K562 (cell line): ENCODE results near the gene BCAR3. TPM values are rescaled to one million over a fixed set of nuclear protein-coding genes. Genes with fewer than 3 reads are reported as not detected.

Source experiments
- ATAC-seq: fragments of 200-7000 bp; cut with Tn5 transposase; 3 replicates; pipeline ENCODE4 v1.9.1; 2020; ENCODE audit warnings: moderate library complexity
- BruUV-seq: library from RNA; stranded (reverse); fragments of 400-500 nt; replicated peaks from 2 replicates; lab custom pipeline; 2021; lab: Mats Ljungman, UMichigan
- CTCF ChIA-PET: fragments of 300-600 bp; formaldehyde crosslinking; extraction: SDS; loops from one replicate; lab custom pipeline; 2021; ENCODE audit warnings: low intra/inter-chr PET ratio; lab: Yijun Ruan, JAX
- POLR2A ChIA-PET: fragments of 300-600, 350-650 bp; sonication (Branson Sonifier 250); formaldehyde crosslinking; extraction: SDS; loops from one replicate; lab custom pipeline; 2021; ENCODE audit warnings: antibody characterized with exemption, inconsistent platforms; lab: Yijun Ruan, JAX
- DNase-seq, 4 experiments: peaks; one replicate each; pipeline versions ENCODE4 v3.0.0 to v3.0.0-alpha.2; 2011 to 2018; ENCODE audit warnings: low spot score in 3 of 4, mixed read lengths in 3 of 4; ENCODE audit errors: extremely low read depth in 1 of 4
- FAIRE-seq: peaks from 2 replicates; lab custom pipeline; 2011; peaks lifted over from hg19 to GRCh38; lab: Jason Lieb, UNC
- H2AFZ ChIP-seq: 2 replicates; pipeline ENCODE4 v1.6.0; 2011; ENCODE audit warnings: low read depth, low read length, control low read depth, inconsistent platforms
- H3K27ac ChIP-seq: fragments of 200-600 bp; 3 replicates; pipeline ENCODE4 v1.8.0; 2011; ENCODE audit warnings: low read depth, mild to moderate bottlenecking, control low read depth, inconsistent platforms, low read length, moderate library complexity, mixed read lengths; ENCODE audit errors: extremely low read depth
- H3K27me3 ChIP-seq, 2 experiments: fragments of 300-600 bp in 1 of 2; 2 replicates in 1 of 2; 3 replicates in 1 of 2; pipeline versions ENCODE4 v1.6.0 to v1.8.0; 2011; ENCODE audit warnings: inconsistent platforms in 2 of 2, low read length in 2 of 2, mild to moderate bottlenecking in 1 of 2, mixed read lengths in 1 of 2, moderate library complexity in 1 of 2; ENCODE audit not compliant: control insufficient read depth in 2 of 2, insufficient read depth in 2 of 2
- H3K36me3 ChIP-seq: fragments of 300-600 bp; 3 replicates; pipeline ENCODE4 v1.8.0; 2011; ENCODE audit warnings: mild to moderate bottlenecking, low read length, inconsistent platforms; ENCODE audit not compliant: control insufficient read depth, insufficient read depth
- H3K4me1 ChIP-seq, 2 experiments: fragments of 200-600 bp in 1 of 2; replicated peaks in 1 of 2; 2 replicates in 1 of 2; 3 replicates in 1 of 2; pipeline versions ENCODE4 v1.5.1 to v1.8.0; 2011; ENCODE audit warnings: inconsistent platforms in 2 of 2, low read length in 2 of 2, mild to moderate bottlenecking in 1 of 2, mixed read lengths in 1 of 2, moderate library complexity in 1 of 2; ENCODE audit not compliant: control insufficient read depth in 2 of 2, insufficient read depth in 2 of 2
- H3K4me2 ChIP-seq: 2 replicates; pipeline ENCODE4 v1.6.1; 2011; ENCODE audit warnings: low read length, control low read depth, inconsistent platforms, mixed read lengths; ENCODE audit not compliant: insufficient read depth
- H3K4me3 ChIP-seq: fragments of 200-600 bp; sonication (generic), shearing (Covaris generic); 2 replicates; pipeline ENCODE4 v1.5.1; 2016; ENCODE audit warnings: control low read depth, inconsistent platforms
- H3K79me2 ChIP-seq: fragments of 200-600 bp; 3 replicates; pipeline ENCODE4 v1.8.0; 2011; ENCODE audit warnings: low read length, inconsistent platforms; ENCODE audit not compliant: control insufficient read depth, insufficient read depth
- H3K9ac ChIP-seq, 2 experiments: 2 replicates each; pipeline versions ENCODE4 v1.6.0 to v1.6.1; 2011; ENCODE audit warnings: low read depth in 2 of 2, low read length in 2 of 2, control low read depth in 1 of 2, inconsistent platforms in 1 of 2, mild to moderate bottlenecking in 1 of 2, mixed read lengths in 1 of 2; ENCODE audit not compliant: insufficient read depth in 1 of 2
- H3K9me1 ChIP-seq: one replicate; pipeline ENCODE4 v1.6.0; 2011; ENCODE audit warnings: inconsistent platforms, mild to moderate bottlenecking, low read length, moderate library complexity; ENCODE audit not compliant: control insufficient read depth, insufficient read depth
- H3K9me3 ChIP-seq: replicated peaks from 2 replicates; pipeline ENCODE4 v1.5.1; 2011; ENCODE audit warnings: low read depth, low read length, inconsistent platforms; ENCODE audit not compliant: control insufficient read depth, insufficient read depth
- H4K20me1 ChIP-seq: replicated peaks from 2 replicates; pipeline ENCODE4 v1.6.1; 2011; ENCODE audit warnings: low read length, inconsistent platforms, mixed read lengths; ENCODE audit not compliant: control insufficient read depth, insufficient read depth
- CBX5 ChIP-seq: IDR thresholded peaks from 2 replicates; pipeline ENCODE4 v1.6.1; 2014; ENCODE audit warnings: low read depth, borderline replicate concordance
- CC2D1A ChIP-seq: fragments of 450-650 bp; IDR thresholded peaks from 2 replicates; pipeline ENCODE4 v1.6.1; 2017; ENCODE audit warnings: mild to moderate bottlenecking
- CHD2 ChIP-seq: IDR thresholded peaks from 2 replicates; pipeline ENCODE4 v1.6.1; 2011; ENCODE audit warnings: low read depth, low read length
- GTF2F1 ChIP-seq: IDR thresholded peaks from 2 replicates; pipeline ENCODE4 v1.6.1; 2011; ENCODE audit warnings: low read depth, low read length, improper control_type of control experiment
- HDAC6 ChIP-seq: IDR thresholded peaks from 2 replicates; pipeline ENCODE4 v1.6.1; 2012; ENCODE audit warnings: low read depth, mild to moderate bottlenecking, control low read depth, inconsistent platforms, low read length, moderate library complexity
- HNRNPUL1 ChIP-seq: fragments of 200-400 bp; formaldehyde crosslinking; IDR thresholded peaks from 2 replicates; pipeline ENCODE4 v1.6.1; 2017; ENCODE audit warnings: low read length
- JUNB ChIP-seq: fragments of 450-650 bp; formaldehyde crosslinking; conservative IDR thresholded peaks from 2 replicates; pipeline ENCODE4 v1.4.0; 2020; ENCODE audit warnings: mild to moderate bottlenecking
- KLF16 ChIP-seq: IDR thresholded peaks from 2 replicates; pipeline ENCODE4 v1.6.1; 2016; ENCODE audit warnings: antibody characterized with exemption
- L3MBTL2 ChIP-seq: fragments of 450-650 bp; IDR thresholded peaks from 2 replicates; pipeline ENCODE4 v1.6.1; 2016; ENCODE audit warnings: mild to moderate bottlenecking, moderate library complexity
- NFE2 ChIP-seq: IDR thresholded peaks from 2 replicates; pipeline ENCODE4 v1.6.1; 2014; ENCODE audit warnings: antibody characterized with exemption, low read depth
- SNIP1 ChIP-seq: fragments of 450-650 bp; IDR thresholded peaks from 2 replicates; pipeline ENCODE4 v1.7.1; 2017; ENCODE audit warnings: low read depth, mild to moderate bottlenecking
- SRSF9 ChIP-seq: fragments of 200-400 bp; formaldehyde crosslinking; IDR thresholded peaks from 2 replicates; pipeline ENCODE4 v1.6.1; 2017; ENCODE audit warnings: low read depth, low read length, borderline replicate concordance
- ZNF436 ChIP-seq: fragments of 250-450, 450-650 bp; sonication (Bioruptor Pico); formaldehyde crosslinking; IDR thresholded peaks from 2 replicates; pipeline ENCODE4 v1.7.0; 2020; ENCODE audit warnings: mild to moderate bottlenecking
- WGBS: fragments of 100-300 bp; shearing (Covaris generic); methylation state at CpG from one replicate; pipeline ENCODE4 v1.1.6; 2016; ENCODE audit warnings: low coverage, mixed read lengths; ENCODE audit not compliant: insufficient coverage; ENCODE audit errors: missing lambda C conversion rate; 5-methylcytosine and 5-hydroxymethylcytosine counted together
- in situ Hi-C: fragments of 300-500 bp; cut with MboI; formaldehyde crosslinking; loops from 4 replicates; pipeline ENCODE4 v1.15.0; 2018; ENCODE audit warnings: inconsistent platforms, mixed read lengths
- intact Hi-C: fragments of 100-400 bp; cut with micrococcal nuclease; formaldehyde crosslinking; loops from 2 replicates; pipeline ENCODE4 v1.14.2; 2022
- polyA plus RNA-seq, 8 experiments: library from polyadenylated mRNA; depleted of rRNA in 4 of 8; stranded (reverse) in 5 of 8; unstranded in 3 of 8; fragments of >200 nt; fragmentation: Nextera tagmentation in 2 of 8; fragmentation: Illumina TruSeq in 1 of 8; extraction: Ambion mirVana in 2 of 8; extraction: Trizol in 1 of 8; gene quantifications; 2 replicates each; pipeline versions ENCODE4 v1.2.1 to v1.2.3, GENCODE V29; 2011 to 2014; ENCODE audit warnings: inconsistent platforms in 1 of 8, missing spikeins in 1 of 8
- total RNA-seq, 7 experiments: library from RNA; depleted of rRNA in 6 of 7; stranded (reverse); fragments of >200 nt in 6 of 7; fragmentation: Illumina TruSeq in 2 of 7; extraction: Trizol in 2 of 7; gene quantifications; 2 replicates each; pipeline versions ENCODE4 v1.2.1 to v1.2.3, GENCODE V29; 2011 to 2021; ENCODE audit warnings: low replicate concordance in 1 of 7
- TF ChIP-seq, protein P1 (sequence below): fragments of 200-800 bp; sonication (Bioruptor generic); IDR thresholded peaks from 2 replicates; pipeline ENCODE4 v1.6.1; 2017; ENCODE audit warnings: missing genetic modification characterization, missing compliant biosample characterization
- TF ChIP-seq, protein P2 (sequence below): fragments of 250-450 bp; sonication (Bioruptor Pico); IDR thresholded peaks from 2 replicates; pipeline ENCODE4 v1.4.0; 2020
- TF ChIP-seq, protein P3 (sequence below): fragments of 250-450 bp; sonication (Bioruptor Pico); IDR thresholded peaks from 2 replicates; pipeline ENCODE4 v1.8.0; 2022; ENCODE audit warnings: moderate library complexity, mild to moderate bottlenecking, inconsistent platforms

The BCAR3 gene
- total and polyA plus RNA-seq, 9 of the 15 experiments (the other 6 are each of a cell fraction or from before 2014, with no cell fraction given) = 1.8 to 6.3 (median 3.8) TPM

DNA sequence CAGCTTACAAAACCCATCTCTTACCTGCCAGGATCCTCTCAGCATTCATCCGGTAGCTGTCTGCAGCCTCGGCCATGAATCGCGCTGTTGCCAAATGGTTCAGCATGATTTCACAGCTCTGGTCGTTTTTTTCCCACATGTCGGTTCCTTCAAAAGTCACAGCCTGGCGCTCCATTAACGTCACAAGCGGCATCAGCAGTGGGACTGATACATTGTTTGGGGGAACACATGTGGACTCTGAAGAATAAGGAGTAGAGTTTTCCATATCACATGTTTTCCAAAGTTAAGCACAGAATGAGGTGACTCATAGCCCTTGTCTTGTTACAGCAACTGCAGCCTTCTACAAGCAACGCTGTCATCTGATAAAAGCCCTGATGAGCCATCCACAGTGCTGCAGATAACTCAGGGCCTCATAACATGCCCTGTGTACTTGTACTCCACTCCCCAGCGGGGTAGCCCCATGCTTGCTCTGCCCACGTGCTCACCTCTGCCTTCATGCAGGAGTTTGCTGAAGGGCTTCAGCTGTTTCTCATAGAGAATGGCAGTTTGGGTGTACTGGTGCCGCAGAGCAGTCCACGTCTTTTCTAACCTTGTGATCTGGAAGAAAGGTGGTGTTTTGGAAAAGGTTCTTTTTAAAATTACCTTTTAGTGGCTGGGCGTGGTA is 114.2 kb downstream of the BCAR3 start:
- no peaks in the 10 kb centered on the region for H3K27me3 ChIP-seq
- DNase-seq (peak; percentile 80 to 95 (median 85)), FAIRE-seq (peak; percentile 98), ATAC-seq (peak; percentile 97)
- H2AFZ ChIP-seq = peak overlapping the region; percentile 99
- peaks cover 6% of the 10 kb centered on the region; the same call in 2 of the 3 replicates for H3K79me2 ChIP-seq
- H3K36me3 ChIP-seq = no peaks in the 10 kb centered on the region; the same call in 2 of the 3 replicates
- peak overlapping the region; percentile 76 to 82; a peak in 3 of 4 replicates for H3K9ac ChIP-seq
- CTCF ChIA-PET = interaction anchor here (0.6 to 0.7 kb wide), 2 partner anchors 101 to 1040 kb away, joined by 3 read pairs; no protein-coding TSS in a partner anchor
- intact Hi-C loops = loop anchor here (10.0 kb wide), 1 partner anchor 63 kb away; no protein-coding TSS in a partner anchor
- no peaks in the 10 kb centered on the region for H3K9me3 ChIP-seq
- in situ Hi-C loops = no loop called here
- H4K20me1 ChIP-seq = no peaks in the 10 kb centered on the region
- H3K9me1 ChIP-seq = no peaks in the 10 kb centered on the region
- POLR2A ChIA-PET = interaction anchor here (0.8 to 2.5 kb wide), 6 partner anchors 10 to 276 kb away, joined by 3 to 14 read pairs (median 3); no protein-coding TSS in a partner anchor
- H3K4me2 ChIP-seq = peak overlapping the region; percentile 84
- no TSS peak for BruUV-seq
- peaks cover 11 to 17% of the 10 kb centered on the region in 2 experiments for H3K4me1 ChIP-seq
- H3K27ac ChIP-seq = peak overlapping the region; percentile 81
- WGBS = 5% methylated on average over 15 of the region's 15 CpGs
- peak overlapping the region; percentile 25 for H3K4me3 ChIP-seq
- TF ChIP-seq ZNF436 (CRISPR knock-in tag) (no peak), CHD2 (no peak), KLF16 (peak; percentile 78; the same call in 1 of the 2 replicates), CC2D1A (peak; percentile 77; the same call in 1 of the 2 replicates), GTF2F1 (no peak), HNRNPUL1 (no peak), L3MBTL2 (peak; percentile 98), CBX5 (peak; percentile 44; the same call in 1 of the 2 replicates), HDAC6 (no peak), SRSF9 (no peak), JUNB (CRISPR knock-in tag) (peak; percentile 95), NFE2 (no peak), SNIP1 (no peak)
- TF ChIP-seq, protein P1, sequence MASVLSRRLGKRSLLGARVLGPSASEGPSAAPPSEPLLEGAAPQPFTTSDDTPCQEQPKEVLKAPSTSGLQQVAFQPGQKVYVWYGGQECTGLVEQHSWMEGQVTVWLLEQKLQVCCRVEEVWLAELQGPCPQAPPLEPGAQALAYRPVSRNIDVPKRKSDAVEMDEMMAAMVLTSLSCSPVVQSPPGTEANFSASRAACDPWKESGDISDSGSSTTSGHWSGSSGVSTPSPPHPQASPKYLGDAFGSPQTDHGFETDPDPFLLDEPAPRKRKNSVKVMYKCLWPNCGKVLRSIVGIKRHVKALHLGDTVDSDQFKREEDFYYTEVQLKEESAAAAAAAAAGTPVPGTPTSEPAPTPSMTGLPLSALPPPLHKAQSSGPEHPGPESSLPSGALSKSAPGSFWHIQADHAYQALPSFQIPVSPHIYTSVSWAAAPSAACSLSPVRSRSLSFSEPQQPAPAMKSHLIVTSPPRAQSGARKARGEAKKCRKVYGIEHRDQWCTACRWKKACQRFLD = peak; percentile 71; the same call in 1 of the 2 replicates
- TF ChIP-seq, protein P2, sequence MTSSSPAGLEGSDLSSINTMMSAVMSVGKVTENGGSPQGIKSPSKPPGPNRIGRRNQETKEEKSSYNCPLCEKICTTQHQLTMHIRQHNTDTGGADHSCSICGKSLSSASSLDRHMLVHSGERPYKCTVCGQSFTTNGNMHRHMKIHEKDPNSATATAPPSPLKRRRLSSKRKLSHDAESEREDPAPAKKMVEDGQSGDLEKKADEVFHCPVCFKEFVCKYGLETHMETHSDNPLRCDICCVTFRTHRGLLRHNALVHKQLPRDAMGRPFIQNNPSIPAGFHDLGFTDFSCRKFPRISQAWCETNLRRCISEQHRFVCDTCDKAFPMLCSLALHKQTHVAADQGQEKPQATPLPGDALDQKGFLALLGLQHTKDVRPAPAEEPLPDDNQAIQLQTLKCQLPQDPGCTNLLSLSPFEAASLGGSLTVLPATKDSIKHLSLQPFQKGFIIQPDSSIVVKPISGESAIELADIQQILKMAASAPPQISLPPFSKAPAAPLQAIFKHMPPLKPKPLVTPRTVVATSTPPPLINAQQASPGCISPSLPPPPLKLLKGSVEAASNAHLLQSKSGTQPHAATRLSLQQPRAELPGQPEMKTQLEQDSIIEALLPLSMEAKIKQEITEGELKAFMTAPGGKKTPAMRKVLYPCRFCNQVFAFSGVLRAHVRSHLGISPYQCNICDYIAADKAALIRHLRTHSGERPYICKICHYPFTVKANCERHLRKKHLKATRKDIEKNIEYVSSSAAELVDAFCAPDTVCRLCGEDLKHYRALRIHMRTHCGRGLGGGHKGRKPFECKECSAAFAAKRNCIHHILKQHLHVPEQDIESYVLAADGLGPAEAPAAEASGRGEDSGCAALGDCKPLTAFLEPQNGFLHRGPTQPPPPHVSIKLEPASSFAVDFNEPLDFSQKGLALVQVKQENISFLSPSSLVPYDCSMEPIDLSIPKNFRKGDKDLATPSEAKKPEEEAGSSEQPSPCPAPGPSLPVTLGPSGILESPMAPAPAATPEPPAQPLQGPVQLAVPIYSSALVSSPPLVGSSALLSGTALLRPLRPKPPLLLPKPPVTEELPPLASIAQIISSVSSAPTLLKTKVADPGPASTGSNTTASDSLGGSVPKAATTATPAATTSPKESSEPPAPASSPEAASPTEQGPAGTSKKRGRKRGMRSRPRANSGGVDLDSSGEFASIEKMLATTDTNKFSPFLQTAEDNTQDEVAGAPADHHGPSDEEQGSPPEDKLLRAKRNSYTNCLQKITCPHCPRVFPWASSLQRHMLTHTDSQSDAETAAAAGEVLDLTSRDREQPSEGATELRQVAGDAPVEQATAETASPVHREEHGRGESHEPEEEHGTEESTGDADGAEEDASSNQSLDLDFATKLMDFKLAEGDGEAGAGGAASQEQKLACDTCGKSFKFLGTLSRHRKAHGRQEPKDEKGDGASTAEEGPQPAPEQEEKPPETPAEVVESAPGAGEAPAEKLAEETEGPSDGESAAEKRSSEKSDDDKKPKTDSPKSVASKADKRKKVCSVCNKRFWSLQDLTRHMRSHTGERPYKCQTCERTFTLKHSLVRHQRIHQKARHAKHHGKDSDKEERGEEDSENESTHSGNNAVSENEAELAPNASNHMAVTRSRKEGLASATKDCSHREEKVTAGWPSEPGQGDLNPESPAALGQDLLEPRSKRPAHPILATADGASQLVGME (CRISPR knock-in tag) = no peak
- TF ChIP-seq, protein P3, sequence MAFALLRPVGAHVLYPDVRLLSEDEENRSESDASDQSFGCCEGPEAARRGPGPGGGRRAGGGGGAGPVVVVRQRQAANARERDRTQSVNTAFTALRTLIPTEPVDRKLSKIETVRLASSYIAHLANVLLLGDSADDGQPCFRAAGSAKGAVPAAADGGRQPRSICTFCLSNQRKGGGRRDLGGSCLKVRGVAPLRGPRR (CRISPR knock-in tag) = peak; percentile 44; the same call in 1 of the 2 replicates
